HG02852 (cell line): ENCODE data around the gene INSYN1.
"Not testable (repeated sequence)": the region's sequence is repeated elsewhere in the genome, so short reads cannot be mapped to it uniquely, and the experiment has no call there.

Experiments used
- ATAC-seq: cut with Tn5 transposase; IDR thresholded peaks from one replicate; pipeline ENCODE4 v1.9.1; 2021; ENCODE audit warnings: mild to moderate bottlenecking, moderate library complexity; ENCODE audit not compliant: unreplicated experiment

INSYN1 gene

DNA sequence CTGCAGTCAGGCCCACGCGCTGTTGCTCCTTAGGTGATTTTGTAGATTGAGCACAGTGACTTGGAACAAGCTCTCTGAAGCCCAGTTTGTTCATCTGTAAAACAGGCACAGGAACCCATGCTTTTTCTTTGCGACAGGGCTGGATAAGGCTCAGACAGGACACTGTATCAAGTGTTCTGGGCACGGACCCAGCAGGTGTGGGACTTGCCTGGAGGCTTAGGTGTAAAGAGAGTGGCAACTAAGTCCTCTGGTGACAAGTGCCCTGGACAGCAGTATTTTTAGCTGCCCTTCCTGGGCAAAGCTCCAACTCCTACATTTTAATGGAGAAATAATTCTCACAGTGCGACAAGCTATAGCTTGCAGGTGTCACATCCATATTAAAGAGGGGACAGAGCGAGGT lies 36.7 kb downstream of the INSYN1 start:
- ATAC-seq, result no peak

DNA sequence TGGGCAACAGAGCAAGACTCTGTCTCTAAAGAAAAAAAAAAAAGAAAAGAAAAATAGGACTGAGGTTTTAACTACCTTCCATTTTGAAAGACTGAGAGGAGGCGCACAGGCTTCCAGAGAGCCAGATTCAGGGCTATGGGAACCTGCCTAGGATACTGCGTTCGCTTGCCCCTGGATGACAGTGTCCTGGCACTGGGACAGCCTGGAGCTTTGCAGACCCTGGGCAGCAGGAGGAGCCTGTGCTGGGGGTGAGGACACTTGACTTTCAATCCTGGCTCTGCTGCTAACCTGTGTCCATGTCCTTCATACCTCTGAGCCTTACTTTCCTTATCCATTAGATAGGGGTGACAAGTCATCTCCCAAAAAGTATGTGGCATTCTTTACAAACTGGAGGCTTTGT lies 37.7 kb downstream of the INSYN1 start:
- no peak for ATAC-seq

DNA sequence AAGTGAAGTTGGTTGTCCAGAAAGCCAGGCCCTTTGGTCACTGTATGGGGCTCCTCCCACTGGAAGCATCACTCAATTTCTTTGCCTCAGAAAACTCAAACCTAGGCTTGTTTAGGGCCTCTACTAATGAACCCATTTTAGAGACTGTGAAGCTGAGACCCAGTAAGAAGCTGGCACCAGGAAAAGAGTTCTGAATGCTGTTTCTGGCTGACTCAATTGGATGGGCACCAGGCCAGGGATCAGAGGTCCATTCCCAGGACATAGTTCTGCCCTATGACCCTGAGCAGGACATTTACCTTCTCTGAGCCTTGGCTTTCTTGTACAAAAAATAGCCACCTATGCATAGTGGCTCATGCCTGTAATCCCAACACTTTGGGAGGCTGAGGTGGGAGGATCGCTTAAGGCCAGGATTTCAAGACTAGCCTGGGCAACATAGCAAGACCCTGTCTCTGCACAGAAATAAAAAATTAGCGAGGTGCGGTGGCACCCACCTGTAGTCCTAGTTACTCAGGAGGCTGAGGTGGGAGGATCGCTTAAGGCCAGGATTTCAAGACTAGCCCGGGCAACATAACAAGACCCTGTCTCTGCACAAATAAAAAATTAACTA lies 38.4 kb downstream of the INSYN1 start:
- ATAC-seq, result no peak

DNA sequence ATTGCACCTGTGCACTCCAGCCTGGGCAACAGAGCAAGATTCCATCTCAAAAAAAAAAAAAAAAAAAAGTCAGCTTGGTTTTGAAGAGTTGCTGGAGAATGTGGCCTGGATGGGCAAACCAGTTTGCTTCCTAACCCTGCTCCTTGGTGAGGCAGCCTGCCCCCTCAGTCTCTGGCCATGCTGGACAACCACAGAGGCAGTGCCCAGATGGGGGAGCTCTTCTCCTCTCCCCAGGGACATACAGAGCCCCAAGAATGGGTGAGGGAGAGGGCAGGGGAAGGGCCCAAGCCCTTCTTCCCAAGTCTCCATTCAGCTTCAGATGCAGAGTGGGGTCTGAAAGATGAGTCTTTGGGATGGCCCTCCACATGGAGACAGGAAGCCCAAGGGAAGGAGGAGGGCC lies 41.0 kb downstream of the INSYN1 start:
- no peak for ATAC-seq

DNA sequence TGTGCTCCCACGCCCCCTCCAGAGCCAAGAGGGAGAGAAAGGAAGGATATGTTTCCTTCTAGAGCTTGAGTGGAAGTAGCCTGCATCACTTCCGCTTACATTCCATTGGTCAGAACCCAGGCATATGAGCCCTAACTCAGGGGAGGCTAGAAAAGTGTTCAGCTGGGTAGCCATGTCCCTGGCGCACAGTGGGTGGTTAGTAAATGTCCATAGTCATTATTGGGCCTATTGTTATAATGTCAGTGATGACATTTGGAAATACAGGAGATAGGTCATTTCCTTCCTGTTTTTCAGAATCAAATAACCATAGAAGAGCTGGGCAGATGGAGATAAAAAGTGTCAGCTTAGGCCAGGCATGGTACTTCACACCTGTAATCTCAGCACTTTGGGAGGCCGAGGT lies 41.6 kb downstream of the INSYN1 start:
- ATAC-seq, result no peak

DNA sequence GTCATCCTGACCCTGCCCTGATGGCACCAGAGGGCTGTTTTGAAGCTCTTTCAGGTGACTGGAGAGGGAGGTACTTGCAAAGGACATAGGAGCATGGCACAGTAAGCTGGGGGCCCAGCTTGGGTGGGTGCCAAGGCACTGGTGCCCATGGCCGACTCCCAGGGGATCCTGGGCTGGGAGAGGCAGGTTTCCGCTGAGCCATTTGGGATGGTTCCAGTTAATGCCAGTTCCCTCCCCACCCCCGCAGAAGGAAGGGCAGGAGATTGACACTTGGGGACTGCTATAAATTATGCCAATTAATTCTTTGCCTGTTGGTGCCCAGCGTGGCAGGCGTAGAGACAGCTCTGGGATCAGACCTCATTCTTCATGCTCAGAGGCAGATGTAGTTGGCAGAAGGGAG lies 42.8 kb downstream of the INSYN1 start:
- no peak for ATAC-seq

DNA sequence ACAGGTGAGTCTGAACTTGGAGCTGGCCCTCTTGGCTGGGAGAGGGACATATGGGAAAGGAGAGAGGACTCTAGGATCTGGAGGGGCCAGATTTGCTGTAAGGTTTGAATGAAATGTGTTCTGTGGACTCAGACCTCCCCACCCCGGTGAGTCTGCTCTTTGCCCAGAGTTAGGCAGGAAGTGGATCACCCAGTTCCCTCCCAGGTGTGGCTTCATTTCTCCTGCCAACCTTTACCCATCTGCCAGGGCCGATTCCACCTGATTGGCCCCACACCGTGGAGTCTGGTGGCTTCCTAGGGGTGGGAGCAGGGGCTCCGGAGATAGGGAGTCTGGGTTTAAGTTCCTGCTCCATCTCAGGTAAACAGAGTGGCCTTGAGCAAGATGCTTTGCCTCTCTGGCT lies 43.5 kb downstream of the INSYN1 start:
- ATAC-seq, result no peak

DNA sequence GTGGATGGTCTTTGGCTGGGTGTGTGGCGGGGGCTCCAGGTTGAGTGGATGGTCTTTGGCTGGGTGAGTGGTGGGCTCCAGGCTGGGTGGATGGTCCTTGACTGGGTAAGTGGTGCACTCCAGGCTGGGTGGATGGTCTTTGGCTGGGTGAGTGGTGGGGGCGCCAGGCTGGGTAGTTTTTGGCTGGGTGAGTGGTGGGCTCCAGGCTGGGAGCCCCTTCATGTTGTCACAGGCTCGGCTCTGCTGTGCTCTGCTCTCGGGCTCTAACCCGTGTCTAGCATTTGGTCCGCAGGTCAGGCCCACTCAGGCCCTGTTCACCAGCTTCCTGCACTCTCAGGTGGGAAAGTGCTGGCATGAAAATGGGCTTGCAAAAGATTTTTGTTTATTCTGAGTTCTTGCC lies 43.9 kb downstream of the INSYN1 start:
- no peak for ATAC-seq

DNA sequence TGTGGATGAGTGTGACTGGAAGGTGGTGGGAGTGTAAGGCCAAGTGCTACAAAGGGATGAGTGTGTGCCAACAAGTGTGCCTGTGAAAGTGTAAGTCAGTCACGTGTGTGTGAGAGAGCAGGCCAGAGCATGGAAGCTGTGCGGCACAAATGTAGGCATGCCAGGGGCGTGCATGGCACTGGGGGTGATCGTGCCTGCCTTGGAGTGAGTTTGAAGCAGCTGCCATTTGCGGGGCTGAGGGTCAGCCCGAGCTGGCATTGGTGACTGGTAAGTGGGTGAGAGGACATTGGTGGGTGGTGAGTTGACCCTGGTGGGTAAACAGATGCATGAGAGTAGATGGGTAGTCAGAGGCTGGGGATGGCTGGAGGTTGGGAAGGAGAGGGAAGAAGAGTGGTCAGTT lies 44.5 kb downstream of the INSYN1 start:
- no peak for ATAC-seq

DNA sequence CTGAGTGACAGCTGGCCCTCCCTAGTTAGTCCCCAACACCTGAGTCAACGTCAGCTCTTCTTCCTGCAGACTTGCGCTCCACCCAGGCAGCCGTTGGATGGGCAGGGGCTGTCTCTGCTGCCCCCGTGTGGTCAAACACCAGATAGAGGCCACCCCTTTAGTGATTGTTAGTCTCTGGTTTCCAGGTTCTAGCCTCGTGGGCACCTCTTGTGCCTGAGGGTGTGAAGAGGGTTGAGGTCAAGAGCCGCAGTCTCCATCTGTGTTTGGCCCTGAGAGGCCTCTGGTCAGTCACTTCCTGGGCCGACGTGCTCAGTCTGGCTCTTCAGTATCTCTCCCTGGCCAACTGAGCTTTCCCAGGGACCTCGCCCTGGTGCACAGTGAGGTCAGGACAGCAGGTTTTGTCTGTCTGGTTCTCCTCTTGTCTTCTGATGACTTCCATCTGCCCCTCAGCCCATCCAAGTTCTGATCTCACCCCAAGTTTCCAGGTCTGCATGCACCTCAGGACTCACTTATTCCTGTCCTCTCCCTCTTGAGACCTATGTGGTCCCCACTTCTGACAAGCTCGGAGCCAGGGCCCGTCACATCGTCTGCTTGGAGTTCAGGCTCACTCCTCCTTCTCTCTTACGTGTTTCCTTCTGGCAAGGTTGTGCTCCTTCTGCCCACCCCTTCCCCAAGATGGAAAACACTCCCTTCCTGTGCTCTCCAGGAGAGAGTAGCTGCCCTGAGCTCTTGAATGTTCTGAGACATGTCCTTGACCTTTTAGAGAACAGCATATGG lies 48.1 kb downstream of the INSYN1 start:
- ATAC-seq, result no peak

DNA sequence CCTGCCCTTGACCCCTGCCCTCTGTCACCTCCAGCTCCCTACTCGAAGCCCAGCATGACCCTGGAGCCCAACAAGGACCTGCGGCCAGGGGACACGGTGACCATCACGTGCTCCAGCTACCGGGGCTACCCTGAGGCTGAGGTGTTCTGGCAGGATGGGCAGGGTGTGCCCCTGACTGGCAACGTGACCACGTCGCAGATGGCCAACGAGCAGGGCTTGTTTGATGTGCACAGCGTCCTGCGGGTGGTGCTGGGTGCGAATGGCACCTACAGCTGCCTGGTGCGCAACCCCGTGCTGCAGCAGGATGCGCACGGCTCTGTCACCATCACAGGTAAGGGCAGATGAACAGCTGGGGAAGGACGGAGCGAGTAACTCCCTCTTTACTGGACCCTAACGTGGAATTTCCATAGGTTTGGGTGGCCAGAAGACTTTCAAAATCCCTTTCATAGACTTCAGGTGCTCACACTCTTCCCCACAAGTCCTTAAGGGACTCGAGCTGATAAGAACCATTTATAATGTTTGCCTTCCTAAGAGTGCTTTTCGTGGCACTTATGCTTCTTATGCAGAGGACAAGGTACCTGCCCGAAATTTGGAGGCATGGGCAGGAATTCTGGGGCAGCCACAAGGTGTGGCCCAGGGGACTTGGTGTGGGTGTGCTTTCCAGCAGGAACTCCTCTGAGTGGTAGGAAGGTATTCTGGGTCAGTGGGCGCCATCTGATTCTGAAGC lies 48.8 kb downstream of the INSYN1 start:
- ATAC-seq, result not testable (repeated sequence)

DNA sequence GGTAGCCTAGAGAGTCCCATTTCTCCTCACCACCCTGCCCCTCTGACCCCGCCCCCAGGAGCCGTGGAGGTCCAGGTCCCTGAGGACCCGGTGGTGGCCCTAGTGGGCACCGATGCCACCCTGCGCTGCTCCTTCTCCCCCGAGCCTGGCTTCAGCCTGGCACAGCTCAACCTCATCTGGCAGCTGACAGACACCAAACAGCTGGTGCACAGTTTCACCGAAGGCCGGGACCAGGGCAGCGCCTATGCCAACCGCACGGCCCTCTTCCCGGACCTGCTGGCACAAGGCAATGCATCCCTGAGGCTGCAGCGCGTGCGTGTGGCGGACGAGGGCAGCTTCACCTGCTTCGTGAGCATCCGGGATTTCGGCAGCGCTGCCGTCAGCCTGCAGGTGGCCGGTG lies 49.5 kb downstream of the INSYN1 start:
- ATAC-seq, result not testable (repeated sequence)

DNA sequence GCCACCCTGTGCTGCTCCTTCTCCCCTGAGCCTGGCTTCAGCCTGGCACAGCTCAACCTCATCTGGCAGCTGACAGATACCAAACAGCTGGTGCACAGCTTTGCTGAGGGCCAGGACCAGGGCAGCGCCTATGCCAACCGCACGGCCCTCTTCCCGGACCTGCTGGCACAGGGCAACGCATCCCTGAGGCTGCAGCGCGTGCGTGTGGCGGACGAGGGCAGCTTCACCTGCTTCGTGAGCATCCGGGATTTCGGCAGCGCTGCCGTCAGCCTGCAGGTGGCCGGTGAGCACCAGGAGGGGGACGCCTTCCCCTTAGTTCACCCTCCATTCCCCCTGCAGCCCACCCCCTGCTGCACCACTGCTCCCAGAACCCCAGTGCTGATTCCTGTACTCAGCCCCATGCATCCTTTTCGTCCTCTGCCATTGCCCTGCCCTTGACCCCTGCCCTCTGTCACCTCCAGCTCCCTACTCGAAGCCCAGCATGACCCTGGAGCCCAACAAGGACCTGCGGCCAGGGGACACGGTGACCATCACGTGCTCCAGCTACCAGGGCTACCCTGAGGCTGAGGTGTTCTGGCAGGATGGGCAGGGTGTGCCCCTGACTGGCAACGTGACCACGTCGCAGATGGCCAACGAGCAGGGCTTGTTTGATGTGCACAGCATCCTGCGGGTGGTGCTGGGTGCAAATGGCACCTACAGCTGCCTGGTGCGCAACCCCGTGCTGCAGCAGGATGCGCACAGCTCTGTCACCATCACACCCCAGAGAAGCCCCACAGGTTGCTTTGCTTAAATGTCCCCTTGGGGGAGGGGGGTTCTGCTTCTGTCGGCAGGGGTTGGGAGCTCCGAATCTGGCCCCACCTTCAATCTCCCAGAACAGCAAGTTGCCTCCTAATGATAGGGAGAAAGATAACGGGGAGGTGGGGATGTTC lies 50.6 kb downstream of the INSYN1 start:
- not testable (repeated sequence) for ATAC-seq

DNA sequence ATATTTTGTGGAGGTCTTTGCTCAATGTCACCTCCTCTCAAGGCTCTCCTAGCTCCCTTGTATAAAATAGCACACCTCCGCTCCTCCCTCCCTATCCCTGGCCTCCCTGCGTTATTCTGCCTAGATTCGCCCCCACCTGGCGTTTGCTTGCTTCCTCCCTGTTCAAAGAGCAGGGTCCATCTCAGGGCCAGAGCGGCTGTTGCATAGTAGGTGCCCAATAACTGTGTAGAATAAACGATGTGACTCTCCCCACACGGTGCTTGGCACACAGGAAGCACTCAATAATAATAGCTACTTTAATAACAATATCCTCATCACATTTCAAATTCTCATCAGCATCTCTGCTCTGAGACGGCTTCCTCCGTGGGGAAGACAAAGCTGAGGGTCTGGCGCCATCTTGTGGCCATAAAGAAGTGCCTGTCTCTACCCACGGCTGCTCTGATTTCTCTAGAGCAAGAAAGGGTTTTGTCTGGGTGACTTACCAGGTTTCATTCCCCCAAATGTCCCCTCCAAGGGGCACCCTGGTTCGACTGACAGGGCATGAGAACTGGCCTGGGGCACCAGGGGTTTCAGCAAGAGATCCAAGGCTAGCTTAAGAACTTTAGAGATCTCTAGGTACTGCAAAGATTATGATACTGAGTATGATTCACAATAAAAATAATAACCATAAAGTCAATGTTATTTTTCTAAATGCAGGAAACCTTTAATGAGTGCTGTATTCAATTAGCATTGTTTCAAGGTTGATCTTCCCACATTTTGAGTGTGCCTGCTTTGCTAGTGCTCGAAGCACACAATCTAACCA lies 52.9 kb downstream of the INSYN1 start:
- ATAC-seq, result no peak

DNA sequence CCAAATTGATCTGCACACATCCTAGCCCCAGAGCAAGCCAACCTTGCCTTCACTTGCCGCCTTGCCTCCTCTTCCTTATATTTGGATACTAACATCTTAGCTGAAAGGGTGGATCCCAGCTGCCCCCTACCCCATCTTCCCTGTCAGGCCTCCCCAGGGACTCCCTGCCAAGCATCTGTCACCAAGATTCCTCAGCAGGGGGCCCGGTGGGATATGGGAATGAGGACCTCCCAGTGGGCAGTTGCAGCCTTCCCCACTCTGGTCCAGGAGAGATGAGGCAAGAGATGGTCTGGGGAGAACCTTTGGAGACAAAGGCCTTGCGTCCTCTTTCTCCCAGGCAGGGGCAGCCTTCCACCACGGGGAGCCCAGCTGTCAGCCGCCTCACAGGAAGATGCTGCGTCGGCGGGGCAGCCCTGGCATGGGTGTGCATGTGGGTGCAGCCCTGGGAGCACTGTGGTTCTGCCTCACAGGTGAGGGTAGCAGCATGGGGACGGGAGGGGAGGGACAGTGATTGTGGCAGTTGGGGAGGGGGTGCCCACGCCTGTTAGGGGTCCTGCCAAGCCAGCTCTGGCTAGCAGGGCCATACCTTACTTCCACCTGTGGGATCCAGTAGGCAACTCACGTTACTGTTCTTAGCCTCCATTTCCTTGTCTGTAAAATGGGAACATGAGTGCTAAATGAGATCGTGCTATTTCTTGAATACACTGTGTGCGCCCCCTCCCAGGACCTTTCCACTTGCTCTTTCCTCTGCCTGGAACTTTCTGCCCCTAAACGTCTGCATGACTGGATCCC lies 53.7 kb downstream of the INSYN1 start:
- ATAC-seq, result no peak

DNA sequence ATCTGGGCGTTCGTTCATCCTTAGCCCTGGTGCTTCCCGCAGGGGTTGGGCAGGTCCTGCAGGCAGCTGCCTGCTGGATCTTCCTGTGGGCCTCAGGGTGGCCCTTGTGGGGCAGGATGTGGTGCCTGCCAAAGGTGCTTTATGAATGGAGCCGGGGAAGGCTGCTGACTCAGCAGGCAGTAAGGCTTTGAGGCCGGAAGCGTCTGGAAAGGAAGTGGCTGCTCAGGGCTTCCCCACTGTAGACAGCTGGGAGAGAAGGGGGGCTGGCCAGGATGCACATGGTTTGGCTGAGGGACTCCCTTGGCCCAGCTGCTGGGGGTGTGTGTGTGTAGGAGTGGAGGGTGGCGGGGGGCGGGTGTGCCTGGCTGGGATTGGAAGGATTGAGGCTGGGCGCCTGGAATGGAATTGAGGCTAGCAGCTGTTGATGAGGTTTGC lies 56.1 kb downstream of the INSYN1 start:
- peak; percentile 84 for ATAC-seq

DNA sequence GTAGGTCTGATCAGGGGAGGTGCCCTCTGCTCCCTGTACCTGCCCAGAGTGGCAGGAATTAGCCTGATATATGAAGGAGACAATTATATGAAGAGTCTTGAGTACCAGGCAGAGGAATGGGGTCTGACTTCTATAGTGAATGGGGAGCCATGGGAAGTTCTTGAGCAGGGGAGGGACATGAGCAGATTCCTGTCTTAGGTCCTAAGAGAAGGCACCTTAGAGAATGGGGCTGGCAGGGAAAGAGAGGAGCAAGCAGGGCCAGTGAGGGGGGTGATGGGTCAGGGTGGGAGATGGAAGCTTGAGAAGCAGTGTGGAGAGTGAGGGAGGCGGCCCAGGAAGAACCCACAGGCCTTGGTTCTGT lies 56.5 kb downstream of the INSYN1 start:
- ATAC-seq, result no peak

DNA sequence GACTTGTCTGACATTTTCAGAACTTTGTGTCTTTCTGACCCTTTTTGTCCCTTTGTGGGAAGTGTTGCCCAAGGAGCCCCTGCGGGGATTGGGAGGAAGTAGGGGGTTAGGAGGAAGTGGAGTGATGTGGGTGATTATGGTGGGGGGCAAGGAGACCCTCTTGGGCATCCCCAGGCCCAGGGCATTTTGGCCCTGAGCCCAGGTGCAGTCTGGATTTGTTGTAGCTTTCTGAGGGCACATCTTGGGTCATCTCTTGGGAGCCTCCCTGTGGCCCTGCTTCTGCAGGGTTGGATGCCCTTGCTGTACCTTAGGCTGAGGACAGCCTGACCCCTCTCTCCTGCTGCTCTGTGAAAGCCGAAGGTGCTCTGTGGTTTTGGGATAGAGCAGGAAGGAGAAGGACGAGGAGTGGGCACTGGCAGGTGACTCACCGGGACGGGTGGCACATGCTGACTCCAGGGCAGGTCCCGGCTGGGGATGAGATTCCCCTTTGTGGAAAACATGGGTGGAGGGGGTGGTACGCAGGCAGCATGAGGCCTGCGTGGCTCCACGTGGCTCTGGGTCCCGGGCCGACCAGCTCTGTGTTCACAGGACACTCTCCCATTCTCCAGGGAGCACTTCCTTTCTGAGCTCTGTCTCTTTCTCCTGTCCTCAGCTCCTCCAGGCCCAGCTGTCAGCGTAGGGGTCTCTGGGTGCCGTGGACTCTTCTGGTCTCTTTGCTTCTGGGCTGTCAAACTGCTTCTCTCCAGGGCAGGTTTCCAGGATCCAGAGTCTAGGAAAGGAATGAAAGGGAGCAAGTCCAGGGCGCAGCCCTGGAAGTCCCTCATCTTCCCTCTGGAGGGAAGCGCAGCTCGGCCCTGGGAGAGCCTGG lies 57.1 kb downstream of the INSYN1 start:
- no peak for ATAC-seq
